22Rv1 (cell line): Measurements from ENCODE around the gene SORCS2.

ENCODE experiments used
- H3K27ac ChIP-seq: fragments of 450-650 bp; 2 replicates; pipeline ENCODE4 v1.5.1; 2017
- ZFX ChIP-seq: fragments of 450-650 bp; IDR thresholded peaks from 2 replicates; pipeline ENCODE4 v1.6.1; 2017; ENCODE audit warnings: antibody characterized with exemption, borderline replicate concordance
- TF ChIP-seq, protein P1 (sequence below): fragments of 450-650 bp; IDR thresholded peaks from 2 replicates; pipeline ENCODE4 v1.5.1; 2017; ENCODE audit warnings: mild to moderate bottlenecking

Gene SORCS2

DNA sequence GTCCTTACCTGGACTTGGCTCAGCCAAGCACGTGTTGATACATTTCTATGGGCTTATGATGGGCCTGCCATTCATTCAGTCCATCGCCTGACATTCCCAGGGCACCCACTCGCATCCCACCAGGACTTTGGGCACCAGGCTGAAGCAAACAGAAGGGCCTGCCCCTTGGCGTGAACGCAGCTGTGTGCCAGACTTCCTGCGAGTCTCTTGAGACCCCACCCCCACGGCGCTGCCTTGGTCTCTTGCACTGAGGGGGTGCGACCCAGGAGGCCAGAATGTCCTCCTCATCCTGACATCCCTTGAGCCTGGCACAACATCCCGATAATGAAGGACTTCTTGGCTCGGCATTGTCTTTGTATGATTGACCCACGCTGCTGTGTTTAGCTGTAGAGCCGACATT, 243.9 kb downstream of the SORCS2 start:
- TF ChIP-seq, protein P1, sequence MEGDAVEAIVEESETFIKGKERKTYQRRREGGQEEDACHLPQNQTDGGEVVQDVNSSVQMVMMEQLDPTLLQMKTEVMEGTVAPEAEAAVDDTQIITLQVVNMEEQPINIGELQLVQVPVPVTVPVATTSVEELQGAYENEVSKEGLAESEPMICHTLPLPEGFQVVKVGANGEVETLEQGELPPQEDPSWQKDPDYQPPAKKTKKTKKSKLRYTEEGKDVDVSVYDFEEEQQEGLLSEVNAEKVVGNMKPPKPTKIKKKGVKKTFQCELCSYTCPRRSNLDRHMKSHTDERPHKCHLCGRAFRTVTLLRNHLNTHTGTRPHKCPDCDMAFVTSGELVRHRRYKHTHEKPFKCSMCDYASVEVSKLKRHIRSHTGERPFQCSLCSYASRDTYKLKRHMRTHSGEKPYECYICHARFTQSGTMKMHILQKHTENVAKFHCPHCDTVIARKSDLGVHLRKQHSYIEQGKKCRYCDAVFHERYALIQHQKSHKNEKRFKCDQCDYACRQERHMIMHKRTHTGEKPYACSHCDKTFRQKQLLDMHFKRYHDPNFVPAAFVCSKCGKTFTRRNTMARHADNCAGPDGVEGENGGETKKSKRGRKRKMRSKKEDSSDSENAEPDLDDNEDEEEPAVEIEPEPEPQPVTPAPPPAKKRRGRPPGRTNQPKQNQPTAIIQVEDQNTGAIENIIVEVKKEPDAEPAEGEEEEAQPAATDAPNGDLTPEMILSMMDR: no peak
- no peak for TF ChIP-seq ZFX

DNA sequence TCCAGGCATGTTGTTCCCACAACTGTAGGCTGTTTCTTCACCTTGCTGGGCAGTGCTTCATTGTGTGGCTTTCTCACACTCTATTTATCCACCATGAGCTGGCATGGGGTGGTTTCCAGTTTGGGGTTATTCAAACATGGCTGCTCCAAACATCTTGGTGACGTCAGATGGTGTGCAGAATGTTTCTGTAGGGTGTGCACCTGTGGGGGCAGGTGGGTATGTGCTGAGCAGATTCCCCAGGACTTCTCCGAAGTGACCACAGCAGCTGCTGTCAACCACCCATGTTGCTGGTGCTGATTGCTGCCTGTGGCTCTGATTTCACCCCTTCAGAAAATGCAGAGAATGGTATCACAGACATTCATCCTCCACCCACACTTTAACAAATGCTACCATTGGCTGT, 247.4 kb downstream of the SORCS2 start:
- TF ChIP-seq ZFX: no peak
- TF ChIP-seq, protein P1: no peak
- H3K27ac ChIP-seq: no peak overlapping the region

More for the DNA sequence above, 243.9 kb downstream of the SORCS2 start:
- H3K27ac ChIP-seq: no peak overlapping the region

DNA sequence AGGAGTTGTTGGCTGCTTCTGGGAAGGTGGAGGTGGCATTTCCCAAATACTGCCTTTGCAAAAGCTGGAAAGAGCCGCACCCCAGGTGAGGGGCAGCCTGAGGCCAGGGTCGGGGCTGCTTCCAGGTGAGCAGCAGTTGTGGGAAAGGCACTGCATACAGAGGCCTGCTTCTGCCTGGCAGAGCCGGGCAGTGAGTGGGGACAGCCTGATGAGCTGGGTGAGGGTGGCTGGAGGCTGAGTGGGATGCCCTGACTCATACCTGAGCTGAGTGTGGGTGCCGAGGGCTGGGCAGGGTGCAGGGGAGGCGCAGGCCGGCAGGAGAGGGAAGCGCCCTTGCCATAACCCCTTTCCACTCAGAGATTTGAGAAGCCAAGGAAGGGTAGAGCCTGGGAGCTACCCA, 248.9 kb downstream of the SORCS2 start:
- no peak for TF ChIP-seq ZFX
- TF ChIP-seq, protein P1: no peak
- no peak overlapping the region for H3K27ac ChIP-seq

DNA sequence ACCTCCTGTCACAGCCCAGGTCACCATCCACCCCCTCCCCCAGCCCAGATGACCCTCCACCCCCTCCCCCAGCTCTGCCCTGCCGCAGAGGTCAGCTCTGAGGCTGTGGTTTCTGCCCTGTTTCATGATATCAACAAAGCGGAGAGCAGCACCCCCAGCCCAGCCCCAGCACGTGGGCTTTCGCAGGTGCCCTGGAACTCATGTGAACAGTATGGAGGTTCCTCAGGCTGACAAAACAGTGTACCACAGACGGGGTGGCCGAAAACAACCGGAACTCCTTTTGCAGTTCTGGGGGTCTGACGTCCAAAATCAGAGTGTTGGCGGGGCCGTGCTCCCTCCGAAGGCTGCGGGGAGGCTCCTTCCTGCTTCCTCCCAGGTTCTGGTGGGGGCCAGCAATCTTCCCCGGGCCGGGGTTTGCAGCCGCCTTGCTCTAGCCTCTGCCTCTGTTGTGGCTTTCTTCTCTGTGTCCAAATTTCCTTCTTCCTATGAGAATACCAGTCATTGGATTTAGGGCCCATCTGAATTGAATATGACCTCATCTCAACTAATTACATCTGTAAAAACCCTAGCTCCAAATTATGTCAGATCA, 250.3 kb downstream of the SORCS2 start:
- H3K27ac ChIP-seq: no peak overlapping the region
- TF ChIP-seq ZFX: no peak
- TF ChIP-seq, protein P1: no peak

DNA sequence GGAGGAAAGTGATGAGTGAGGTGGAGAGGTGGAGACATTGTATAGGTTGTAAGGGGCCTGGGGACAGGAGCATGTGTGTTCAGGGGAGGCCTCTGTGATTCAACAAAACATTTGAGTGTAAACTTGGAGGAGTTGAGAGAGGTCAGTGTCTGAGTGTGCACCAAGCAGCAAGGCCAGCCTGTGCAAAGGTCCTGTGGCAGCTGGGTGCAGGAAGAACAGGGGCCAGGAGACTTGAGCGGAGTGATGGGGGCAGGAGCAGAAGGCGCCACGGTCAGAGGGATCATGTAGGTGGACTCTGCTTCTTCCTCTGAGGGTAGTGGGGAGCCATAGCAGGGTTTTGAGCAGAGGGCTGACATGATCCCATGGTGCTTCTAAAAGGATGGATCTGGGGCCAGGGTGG, 252.0 kb downstream of the SORCS2 start:
- H3K27ac ChIP-seq: no peak overlapping the region
- TF ChIP-seq, protein P1: no peak
- no peak for TF ChIP-seq ZFX

DNA sequence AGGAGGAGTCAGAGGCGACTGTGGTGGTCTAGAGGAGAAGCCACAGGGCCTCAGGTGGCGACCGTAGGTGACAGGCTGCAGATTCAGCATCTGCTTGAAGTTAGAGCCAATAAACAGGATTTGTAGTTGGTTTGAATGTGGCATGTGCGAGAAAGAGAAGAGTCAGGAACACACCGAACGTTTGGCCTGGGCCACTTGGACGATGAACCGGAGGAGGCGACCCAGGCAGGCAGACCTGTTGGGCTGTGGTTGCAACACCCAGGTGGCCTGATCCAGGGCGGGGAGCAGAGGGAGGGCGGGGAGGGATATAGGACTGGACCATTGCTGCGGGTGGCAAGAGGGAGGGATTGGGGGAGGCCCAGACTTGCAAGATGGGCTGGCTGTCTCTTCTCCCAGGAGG, 252.4 kb downstream of the SORCS2 start:
- no peak for TF ChIP-seq ZFX
- TF ChIP-seq, protein P1: no peak
- no peak overlapping the region for H3K27ac ChIP-seq

DNA sequence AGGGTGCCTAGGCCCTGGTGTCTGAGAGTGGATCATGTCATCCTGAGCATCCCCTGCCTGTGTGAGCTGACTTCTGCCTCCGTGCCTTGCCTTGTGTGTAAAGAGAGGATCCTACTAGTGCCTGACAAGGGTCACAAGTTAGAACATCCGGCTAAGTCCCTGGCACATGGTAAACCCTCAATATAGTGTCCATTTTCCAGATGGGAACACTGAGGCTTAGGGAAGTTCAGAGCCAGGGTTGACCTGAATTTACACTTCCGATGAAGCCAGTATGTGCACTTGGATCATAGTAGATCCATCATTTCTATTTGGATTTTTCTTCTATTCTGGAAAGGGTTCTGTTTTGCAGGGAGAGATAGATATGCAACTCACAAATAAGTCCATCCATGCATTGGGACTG, 254.9 kb downstream of the SORCS2 start:
- TF ChIP-seq ZFX: no peak
- no peak overlapping the region for H3K27ac ChIP-seq

DNA sequence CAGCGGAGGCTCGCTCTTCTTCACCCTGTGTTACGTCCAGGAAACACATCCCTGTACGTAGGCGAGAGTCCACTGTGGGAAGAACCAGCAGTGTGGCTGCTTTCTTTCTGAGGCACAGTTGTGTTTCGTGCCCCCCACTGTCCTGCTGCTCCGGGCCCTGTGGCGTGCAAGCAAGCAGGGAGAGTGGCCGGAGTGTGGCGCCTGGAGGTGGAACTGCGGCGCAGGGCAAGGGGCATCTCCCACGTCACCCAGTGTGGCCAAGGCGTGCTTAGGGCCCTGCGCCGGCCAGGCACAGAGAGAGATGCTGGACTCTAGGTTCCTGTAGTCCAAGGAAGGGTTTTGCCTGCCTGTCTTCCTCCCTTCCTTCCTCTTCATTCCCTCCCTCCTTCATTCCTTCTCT, 255.7 kb downstream of the SORCS2 start:
- no peak for TF ChIP-seq ZFX
- TF ChIP-seq, protein P1: no peak
- no peak overlapping the region for H3K27ac ChIP-seq
